MM.1S (cell line): ENCODE measurements around the gene VAV3.

ENCODE experiments used
- CTCF ChIP-seq: fragments of 300-600 bp; sonication (generic); IDR thresholded peaks from 2 replicates; pipeline ENCODE4 v1.5.1; 2016; ENCODE audit warnings: antibody characterized with exemption, low read length, mixed read lengths
- EZH2 ChIP-seq: fragments of 300-600 bp; sonication (generic); optimal IDR thresholded peaks from 2 replicates; pipeline ENCODE3; 2017; ENCODE audit warnings: low read depth, mild to moderate bottlenecking, antibody characterized with exemption, low read length, mixed read lengths

- TF ChIP-seq CTCF (no peak), EZH2 (no peak)
These were observed 28.2 kb downstream of the VAV3 start for GRCh38 chr1:107936498-107937481.
